PFSK-1 (cell line): ENCODE results near the gene TRIM13.

Source experiments
- FOXP2 ChIP-seq: optimal IDR thresholded peaks from 2 replicates; pipeline ENCODE3; 2011; ENCODE audit warnings: borderline replicate concordance, control low read depth, inconsistent platforms; ENCODE audit not compliant: insufficient read depth; ENCODE audit errors: extremely low read length, extremely low read depth
- POLR2AphosphoS5 ChIP-seq: IDR thresholded peaks from 2 replicates; pipeline ENCODE4 v1.6.1; 2012; ENCODE audit warnings: low read depth, mild to moderate bottlenecking, control low read depth, low read length, moderate library complexity
- SIN3A ChIP-seq: IDR thresholded peaks from 2 replicates; pipeline ENCODE4 v1.6.1; 2012; ENCODE audit warnings: mild to moderate bottlenecking, low read length, moderate library complexity, borderline replicate concordance; ENCODE audit not compliant: insufficient read depth
- TAF1 ChIP-seq: IDR thresholded peaks from 2 replicates; pipeline ENCODE4 v1.6.1; 2012; ENCODE audit warnings: low read length, control low read depth, borderline replicate concordance; ENCODE audit not compliant: insufficient read depth
- TF ChIP-seq, protein P1 (sequence below), 2 experiments: IDR thresholded peaks; 2 replicates each; pipeline versions ENCODE4 v1.6.1 to v1.8.0; 2011 to 2012; ENCODE audit warnings: low read depth in 2 of 2, low read length in 2 of 2, control low read depth in 1 of 2, inconsistent platforms in 1 of 2, mild to moderate bottlenecking in 1 of 2, moderate library complexity in 1 of 2; ENCODE audit not compliant: insufficient read depth in 1 of 2

TRIM13 gene

DNA sequence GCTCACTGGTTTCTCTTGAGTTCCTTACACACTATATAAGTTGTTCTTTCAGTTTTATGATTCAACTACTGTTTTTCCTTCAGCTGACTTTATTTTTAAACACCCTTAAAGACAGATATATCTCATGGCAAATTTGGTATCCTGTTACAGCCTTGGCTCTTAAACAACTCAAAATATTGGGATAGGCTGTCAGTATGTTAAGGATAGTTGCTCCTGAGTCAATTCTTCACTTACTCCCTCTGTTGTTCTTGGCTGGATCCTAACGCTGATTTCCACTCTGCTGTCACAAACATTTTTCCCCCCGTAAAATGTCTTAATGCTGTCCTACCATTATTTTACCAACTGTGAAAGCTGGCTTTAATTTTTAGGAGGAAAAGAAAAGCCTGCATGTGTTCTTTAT is 19.6 kb downstream of the TRIM13 start:
- TF ChIP-seq SIN3A (no peak), TAF1 (no peak), POLR2AphosphoS5 (no peak), FOXP2 (no peak)

- TF ChIP-seq SIN3A (no peak), TAF1 (no peak), POLR2AphosphoS5 (no peak), FOXP2 (no peak)
- TF ChIP-seq, protein P1, sequence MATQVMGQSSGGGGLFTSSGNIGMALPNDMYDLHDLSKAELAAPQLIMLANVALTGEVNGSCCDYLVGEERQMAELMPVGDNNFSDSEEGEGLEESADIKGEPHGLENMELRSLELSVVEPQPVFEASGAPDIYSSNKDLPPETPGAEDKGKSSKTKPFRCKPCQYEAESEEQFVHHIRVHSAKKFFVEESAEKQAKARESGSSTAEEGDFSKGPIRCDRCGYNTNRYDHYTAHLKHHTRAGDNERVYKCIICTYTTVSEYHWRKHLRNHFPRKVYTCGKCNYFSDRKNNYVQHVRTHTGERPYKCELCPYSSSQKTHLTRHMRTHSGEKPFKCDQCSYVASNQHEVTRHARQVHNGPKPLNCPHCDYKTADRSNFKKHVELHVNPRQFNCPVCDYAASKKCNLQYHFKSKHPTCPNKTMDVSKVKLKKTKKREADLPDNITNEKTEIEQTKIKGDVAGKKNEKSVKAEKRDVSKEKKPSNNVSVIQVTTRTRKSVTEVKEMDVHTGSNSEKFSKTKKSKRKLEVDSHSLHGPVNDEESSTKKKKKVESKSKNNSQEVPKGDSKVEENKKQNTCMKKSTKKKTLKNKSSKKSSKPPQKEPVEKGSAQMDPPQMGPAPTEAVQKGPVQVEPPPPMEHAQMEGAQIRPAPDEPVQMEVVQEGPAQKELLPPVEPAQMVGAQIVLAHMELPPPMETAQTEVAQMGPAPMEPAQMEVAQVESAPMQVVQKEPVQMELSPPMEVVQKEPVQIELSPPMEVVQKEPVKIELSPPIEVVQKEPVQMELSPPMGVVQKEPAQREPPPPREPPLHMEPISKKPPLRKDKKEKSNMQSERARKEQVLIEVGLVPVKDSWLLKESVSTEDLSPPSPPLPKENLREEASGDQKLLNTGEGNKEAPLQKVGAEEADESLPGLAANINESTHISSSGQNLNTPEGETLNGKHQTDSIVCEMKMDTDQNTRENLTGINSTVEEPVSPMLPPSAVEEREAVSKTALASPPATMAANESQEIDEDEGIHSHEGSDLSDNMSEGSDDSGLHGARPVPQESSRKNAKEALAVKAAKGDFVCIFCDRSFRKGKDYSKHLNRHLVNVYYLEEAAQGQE (IDR thresholded peaks at IDR 0.05; ENCODE audit: insufficient read depth in 1 of 2, low read depth in 2 of 2, low read length in 2 of 2): no peak
Measured at GRCh38 chr13:50017819-50018218, 21.0 kb downstream of the TRIM13 start.

DNA sequence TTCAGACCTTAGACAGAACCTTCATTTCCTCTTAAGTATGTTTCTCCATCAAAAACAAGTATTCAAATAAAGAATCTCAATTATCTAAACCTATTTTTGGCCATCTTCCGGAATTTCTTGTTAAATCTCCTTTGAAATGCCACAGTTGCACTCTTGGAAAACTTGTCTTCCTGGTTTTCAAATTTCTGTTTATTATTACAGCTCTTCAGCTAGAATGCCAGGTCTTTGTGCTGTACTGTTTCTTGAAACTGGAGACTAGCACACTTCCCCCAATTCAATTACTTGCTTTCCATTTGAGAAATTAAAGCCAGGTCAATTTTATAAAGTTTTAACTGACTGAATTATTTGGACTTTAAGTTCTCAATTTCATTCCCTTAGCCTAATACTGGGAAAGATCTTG is 28.6 kb downstream of the TRIM13 start:
- TF ChIP-seq, protein P1 (IDR thresholded peaks at IDR 0.05; ENCODE audit: insufficient read depth in 1 of 2, low read depth in 2 of 2, low read length in 2 of 2): no peak
- TF ChIP-seq TAF1 (no peak), FOXP2 (no peak), SIN3A (no peak), POLR2AphosphoS5 (no peak)

DNA sequence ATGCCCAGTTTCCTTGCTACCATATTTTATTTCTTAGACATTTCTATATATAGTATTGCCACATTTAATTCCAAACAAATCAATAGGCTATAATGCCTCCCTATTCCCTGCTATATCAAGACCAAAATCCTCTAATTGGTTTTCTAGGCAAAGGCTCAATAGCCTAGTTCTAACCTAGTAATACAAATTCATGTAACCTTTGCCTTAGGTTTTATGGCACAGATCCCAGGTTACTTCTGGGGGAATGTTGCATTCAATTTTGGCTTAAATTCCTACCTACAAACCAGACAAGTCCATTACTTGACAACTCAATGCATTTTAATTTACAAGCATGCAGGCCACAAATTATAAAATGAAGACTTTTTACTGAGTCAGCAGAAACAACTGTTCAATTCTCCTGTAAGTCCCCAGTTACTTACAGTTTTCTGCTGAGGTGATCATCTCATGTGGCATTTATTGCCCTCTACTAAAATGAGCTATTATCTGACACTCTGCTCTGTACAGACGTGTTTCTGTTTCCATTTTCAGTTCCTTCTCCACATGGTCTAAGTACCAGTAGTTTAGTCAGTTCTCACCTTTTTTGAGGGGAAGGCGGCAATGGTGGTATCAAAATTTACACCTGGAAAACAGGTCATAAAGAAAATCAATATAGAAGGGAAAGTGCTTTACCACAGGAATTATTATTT is 30.1 kb downstream of the TRIM13 start:
- TF ChIP-seq SIN3A: no peak
- TF ChIP-seq, protein P1 (IDR thresholded peaks at IDR 0.05; ENCODE audit: insufficient read depth in 1 of 2, low read depth in 2 of 2, low read length in 2 of 2): no peak
- no peak for TF ChIP-seq POLR2AphosphoS5
- no peak for TF ChIP-seq TAF1
- TF ChIP-seq FOXP2: no peak

GRCh38 chr13:50030315-50030714 is 33.5 kb downstream of the TRIM13 start:
- TF ChIP-seq, protein P1 (IDR thresholded peaks at IDR 0.05; ENCODE audit: insufficient read depth in 1 of 2, low read depth in 2 of 2, low read length in 2 of 2): no peak
- TF ChIP-seq SIN3A: no peak
- no peak for TF ChIP-seq TAF1
- no peak for TF ChIP-seq FOXP2
- no peak for TF ChIP-seq POLR2AphosphoS5
